GM23338 (cell line): Measurements from ENCODE around the gene AHCY.

Experiments
- CREB1 ChIP-seq: fragments of 250-450 bp; sonication (Bioruptor Pico); IDR thresholded peaks from 2 replicates; pipeline ENCODE4 v1.5.0; 2020; ENCODE audit warnings: low read depth, mild to moderate bottlenecking, moderate library complexity
- EZH2 ChIP-seq: fragments of 200-600 bp; sonication (generic); IDR thresholded peaks from one replicate; pipeline ENCODE4 v1.8.0; 2017; ENCODE audit warnings: antibody characterized with exemption, mild to moderate bottlenecking, low read depth; ENCODE audit not compliant: unreplicated experiment
- EZH2phosphoT487 ChIP-seq: fragments of 200-600 bp; sonication (generic); IDR thresholded peaks from one replicate; pipeline ENCODE4 v1.8.1; 2018; ENCODE audit warnings: antibody characterized with exemption; ENCODE audit not compliant: unreplicated experiment
- JUNB ChIP-seq: IDR thresholded peaks from one replicate; pipeline ENCODE4 v1.6.1; 2016; ENCODE audit warnings: antibody characterized with exemption; ENCODE audit not compliant: unreplicated experiment
- POLR2AphosphoS5 ChIP-seq: IDR thresholded peaks from 2 replicates; pipeline ENCODE4 v1.6.1; 2016; ENCODE audit warnings: antibody characterized with exemption, low read depth
- REST ChIP-seq: IDR thresholded peaks from one replicate; pipeline ENCODE4 v1.6.1; 2018; ENCODE audit warnings: antibody characterized with exemption; ENCODE audit not compliant: unreplicated experiment
- STAT1 ChIP-seq: IDR thresholded peaks from one replicate; pipeline ENCODE4 v1.6.1; 2016; ENCODE audit warnings: antibody characterized with exemption; ENCODE audit not compliant: unreplicated experiment
- ZNF331 ChIP-seq: fragments of 250-450 bp; sonication (Bioruptor Pico); IDR thresholded peaks from 2 replicates; pipeline ENCODE4 v1.5.0; 2020; ENCODE audit warnings: low read depth, mild to moderate bottlenecking, moderate library complexity
- ZNF462 ChIP-seq: fragments of 250-450 bp; sonication (Bioruptor Pico); IDR thresholded peaks from 2 replicates; pipeline ENCODE4 v1.5.0; 2020; ENCODE audit warnings: mild to moderate bottlenecking, moderate library complexity
- TF ChIP-seq, protein P1 (sequence below), 2 experiments: fragments of 200-600 bp in 1 of 2; sonication (generic) in 1 of 2; conservative IDR thresholded peaks; 2 replicates each; pipeline versions ENCODE4 v1.5.1 to v1.6.1; 2016 to 2017; ENCODE audit warnings: antibody characterized with exemption in 2 of 2, low read depth in 2 of 2, mild to moderate bottlenecking in 2 of 2, moderate library complexity in 1 of 2
- TF ChIP-seq, protein P2 (sequence below): IDR thresholded peaks from 2 replicates; pipeline ENCODE4 v1.6.1; 2016; ENCODE audit warnings: antibody characterized with exemption

- TF ChIP-seq, protein P1, sequence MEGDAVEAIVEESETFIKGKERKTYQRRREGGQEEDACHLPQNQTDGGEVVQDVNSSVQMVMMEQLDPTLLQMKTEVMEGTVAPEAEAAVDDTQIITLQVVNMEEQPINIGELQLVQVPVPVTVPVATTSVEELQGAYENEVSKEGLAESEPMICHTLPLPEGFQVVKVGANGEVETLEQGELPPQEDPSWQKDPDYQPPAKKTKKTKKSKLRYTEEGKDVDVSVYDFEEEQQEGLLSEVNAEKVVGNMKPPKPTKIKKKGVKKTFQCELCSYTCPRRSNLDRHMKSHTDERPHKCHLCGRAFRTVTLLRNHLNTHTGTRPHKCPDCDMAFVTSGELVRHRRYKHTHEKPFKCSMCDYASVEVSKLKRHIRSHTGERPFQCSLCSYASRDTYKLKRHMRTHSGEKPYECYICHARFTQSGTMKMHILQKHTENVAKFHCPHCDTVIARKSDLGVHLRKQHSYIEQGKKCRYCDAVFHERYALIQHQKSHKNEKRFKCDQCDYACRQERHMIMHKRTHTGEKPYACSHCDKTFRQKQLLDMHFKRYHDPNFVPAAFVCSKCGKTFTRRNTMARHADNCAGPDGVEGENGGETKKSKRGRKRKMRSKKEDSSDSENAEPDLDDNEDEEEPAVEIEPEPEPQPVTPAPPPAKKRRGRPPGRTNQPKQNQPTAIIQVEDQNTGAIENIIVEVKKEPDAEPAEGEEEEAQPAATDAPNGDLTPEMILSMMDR (conservative IDR thresholded peaks at IDR 0.05; ENCODE audit: low read depth in 2 of 2) = no peak
- TF ChIP-seq EZH2phosphoT487 (no peak), CREB1 (CRISPR knock-in tag) (no peak), EZH2 (no peak), POLR2AphosphoS5 (no peak), REST (no peak), ZNF462 (CRISPR knock-in tag) (no peak), STAT1 (no peak), JUNB (no peak), ZNF331 (CRISPR knock-in tag) (no peak)
- TF ChIP-seq, protein P2, sequence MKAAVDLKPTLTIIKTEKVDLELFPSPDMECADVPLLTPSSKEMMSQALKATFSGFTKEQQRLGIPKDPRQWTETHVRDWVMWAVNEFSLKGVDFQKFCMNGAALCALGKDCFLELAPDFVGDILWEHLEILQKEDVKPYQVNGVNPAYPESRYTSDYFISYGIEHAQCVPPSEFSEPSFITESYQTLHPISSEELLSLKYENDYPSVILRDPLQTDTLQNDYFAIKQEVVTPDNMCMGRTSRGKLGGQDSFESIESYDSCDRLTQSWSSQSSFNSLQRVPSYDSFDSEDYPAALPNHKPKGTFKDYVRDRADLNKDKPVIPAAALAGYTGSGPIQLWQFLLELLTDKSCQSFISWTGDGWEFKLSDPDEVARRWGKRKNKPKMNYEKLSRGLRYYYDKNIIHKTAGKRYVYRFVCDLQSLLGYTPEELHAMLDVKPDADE = no peak
Observed at GRCh38 chr20:34300256-34300806, 2.8 kb downstream of the AHCY start.
